HG03025 (cell line): ENCODE data around the gene RBBP8NL.

Source experiments
- ATAC-seq: cut with Tn5 transposase; IDR thresholded peaks from one replicate; pipeline ENCODE4 v1.9.1; 2021; ENCODE audit warnings: mild to moderate bottlenecking, moderate library complexity; ENCODE audit not compliant: unreplicated experiment, low FRiP score

RBBP8NL gene

GRCh38 chr20:62424249-62425107 is 2.9 kb downstream of the RBBP8NL start:
- no peak for ATAC-seq

- ATAC-seq: no peak
Measured at GRCh38 chr20:62423326-62423706, 4.0 kb downstream of the RBBP8NL start.

GRCh38 chr20:62422636-62423325 is 4.6 kb downstream of the RBBP8NL start:
- ATAC-seq: no peak

GRCh38 chr20:62421716-62421990 is 5.7 kb downstream of the RBBP8NL start:
- no peak for ATAC-seq

- no peak for ATAC-seq
Measured at GRCh38 chr20:62420846-62421715, 6.3 kb downstream of the RBBP8NL start.

- ATAC-seq: no peak
Measured at GRCh38 chr20:62419759-62420158, 7.6 kb downstream of the RBBP8NL start.

- ATAC-seq: no peak
Measured at GRCh38 chr20:62418709-62419487, 8.4 kb downstream of the RBBP8NL start.

- no peak for ATAC-seq
Measured at GRCh38 chr20:62417981-62418708, 9.2 kb downstream of the RBBP8NL start.

GRCh38 chr20:62416651-62417637 is 10.4 kb downstream of the RBBP8NL start:
- no peak for ATAC-seq

GRCh38 chr20:62415354-62416111 is 11.8 kb downstream of the RBBP8NL start:
- no peak for ATAC-seq

- ATAC-seq: no peak
Measured at GRCh38 chr20:62413896-62414481, 13.3 kb downstream of the RBBP8NL start.

GRCh38 chr20:62413025-62413570 is 14.2 kb downstream of the RBBP8NL start:
- ATAC-seq: no peak

GRCh38 chr20:62412194-62413024 is 14.9 kb downstream of the RBBP8NL start:
- no peak for ATAC-seq

- ATAC-seq: no peak
Measured at GRCh38 chr20:62411479-62412193, 15.7 kb downstream of the RBBP8NL start.

GRCh38 chr20:62410746-62411478 is 16.4 kb downstream of the RBBP8NL start:
- ATAC-seq: no peak
